Left forelimb (tissue), 1 donor: ENCODE results near the gene POLE3.
"Not testable (repeated sequence)": the region's sequence is repeated elsewhere in the genome, so short reads cannot be mapped to it uniquely, and the experiment has no call there.

Experiments
- DNase-seq: peaks from one replicate; pipeline ENCODE4 v3.0.0-alpha.2; 2018; ENCODE audit warnings: low spot score

The POLE3 gene

GRCh38 chr9:113410207-113410864 is at the start of gene POLE3, which contains the start of gene C9orf43:
Gene POLE3, minus strand, starts transcription at chr9:113410675. Its CDS starts 382 bp downstream, at chr9:113410293.
Gene C9orf43, plus strand, starts transcription at chr9:113410747. Its CDS starts 2,747 bp downstream, at chr9:113413494.
- peak; percentile 96 for DNase-seq

- no peak for DNase-seq
Measured at GRCh38 chr9:113456235-113456634, 45.8 kb upstream of the POLE3 start.

GRCh38 chr9:113454914-113455761 is 44.7 kb upstream of the POLE3 start:
- DNase-seq = no peak

GRCh38 chr9:113452113-113452605 is 41.7 kb upstream of the POLE3 start:
- no peak for DNase-seq

GRCh38 chr9:113449376-113449775 is 38.9 kb upstream of the POLE3 start:
- DNase-seq = no peak

- DNase-seq = no peak
Measured at GRCh38 chr9:113446323-113446740, 35.9 kb upstream of the POLE3 start.

- DNase-seq = no peak
Measured at GRCh38 chr9:113444736-113445135, 34.3 kb upstream of the POLE3 start.

GRCh38 chr9:113437716-113438115 is 27.2 kb upstream of the POLE3 start:
- DNase-seq = not testable (repeated sequence)

- DNase-seq = no peak
Measured at GRCh38 chr9:113436728-113437515, 26.4 kb upstream of the POLE3 start.

GRCh38 chr9:113431191-113431590 is 20.7 kb upstream of the POLE3 start:
- DNase-seq = no peak

- DNase-seq = no peak
Measured at GRCh38 chr9:113428062-113428615, 17.7 kb upstream of the POLE3 start.

GRCh38 chr9:113427629-113428028 is 17.2 kb upstream of the POLE3 start:
- DNase-seq = no peak

- no peak for DNase-seq
Measured at GRCh38 chr9:113426701-113427100, 16.2 kb upstream of the POLE3 start.

- DNase-seq = no peak
Measured at GRCh38 chr9:113425072-113425471, 14.6 kb upstream of the POLE3 start.

- DNase-seq = no peak
Measured at GRCh38 chr9:113421726-113422125, 11.3 kb upstream of the POLE3 start.

GRCh38 chr9:113417370-113417769 is 6.9 kb upstream of the POLE3 start:
- no peak for DNase-seq

- DNase-seq = no peak
Measured at GRCh38 chr9:113416149-113416721, 5.8 kb upstream of the POLE3 start.

- no peak for DNase-seq
Measured at GRCh38 chr9:113409883-113410206, 630 bp downstream of the POLE3 start.

- DNase-seq = no peak
Measured at GRCh38 chr9:113409481-113409880, 994 bp downstream of the POLE3 start.

- DNase-seq = not testable (repeated sequence)
Measured at GRCh38 chr9:113406873-113407511, 3.5 kb downstream of the POLE3 start.

GRCh38 chr9:113406353-113406752 is 4.1 kb downstream of the POLE3 start:
- not testable (repeated sequence) for DNase-seq
